K562 (cell line): ENCODE data around the gene KCNC3. TPM values are rescaled to one million over a fixed set of nuclear protein-coding genes. Genes with fewer than 3 reads are reported as not detected.

Source experiments
- ADNP ChIP-seq: fragments of 200-800 bp; sonication (Bioruptor generic); IDR thresholded peaks from 2 replicates; pipeline ENCODE4 v1.6.1; 2016; ENCODE audit warnings: missing genetic modification characterization, missing compliant biosample characterization
- E2F3 ChIP-seq: fragments of 250-450 bp; sonication (Bioruptor Pico); IDR thresholded peaks from 2 replicates; pipeline ENCODE4 v1.4.0; 2020; ENCODE audit warnings: mild to moderate bottlenecking
- ETV1 ChIP-seq: fragments of 450-650 bp; conservative IDR thresholded peaks from 2 replicates; pipeline ENCODE4 v1.6.1; 2016; ENCODE audit warnings: missing genetic modification characterization, control low read depth, low read depth, missing compliant biosample characterization
- FOXO4 ChIP-seq: fragments of 450-650 bp; formaldehyde crosslinking; IDR thresholded peaks from 2 replicates; pipeline ENCODE4 v1.4.0; 2020; ENCODE audit warnings: mild to moderate bottlenecking, moderate library complexity
- HDAC3 ChIP-seq: fragments of 450-650 bp; IDR thresholded peaks from 2 replicates; pipeline ENCODE4 v1.6.1; 2018; ENCODE audit warnings: borderline replicate concordance, mild to moderate bottlenecking, moderate library complexity; ENCODE audit not compliant: partially characterized antibody
- HDAC8 ChIP-seq: fragments of 450-650 bp; IDR thresholded peaks from 2 replicates; pipeline ENCODE4 v1.6.1; 2016; ENCODE audit warnings: mild to moderate bottlenecking, missing genetic modification characterization, moderate library complexity, missing compliant biosample characterization
- KDM1A ChIP-seq, 2 experiments: fragments of 450-650 bp; IDR thresholded peaks; 2 replicates each; pipeline ENCODE4 v1.6.1; 2016; ENCODE audit warnings: mild to moderate bottlenecking in 2 of 2
- KLF1 ChIP-seq: fragments of 450-650 bp; IDR thresholded peaks from 2 replicates; pipeline ENCODE4 v1.6.1; 2016; ENCODE audit warnings: missing genetic modification characterization, missing compliant biosample characterization
- LARP7 ChIP-seq: fragments of 450-650 bp; IDR thresholded peaks from 2 replicates; pipeline ENCODE4 v1.6.1; 2016
- MYBL2 ChIP-seq, 2 experiments: fragments of 450-650 bp in 1 of 2; sonication (generic) in 1 of 2; formaldehyde crosslinking in 1 of 2; IDR thresholded peaks; 2 replicates each; pipeline versions ENCODE4 v1.6.1 to v1.8.1; 2017 to 2022; ENCODE audit warnings: borderline replicate concordance in 1 of 2, inconsistent platforms in 1 of 2, low read depth in 1 of 2, mild to moderate bottlenecking in 1 of 2, missing genetic modification reagents in 1 of 2, moderate library complexity in 1 of 2
- NCOA6 ChIP-seq: fragments of 450-650 bp; IDR thresholded peaks from 2 replicates; pipeline ENCODE4 v1.6.1; 2017; ENCODE audit warnings: mild to moderate bottlenecking
- NFIX ChIP-seq: fragments of 250-450 bp; sonication (Bioruptor Pico); IDR thresholded peaks from 2 replicates; pipeline ENCODE4 v1.4.0; 2020; ENCODE audit warnings: low read depth, mild to moderate bottlenecking, moderate library complexity
- NFYB ChIP-seq: IDR thresholded peaks from 2 replicates; pipeline ENCODE4 v1.6.1; 2011; ENCODE audit warnings: mild to moderate bottlenecking, moderate library complexity; ENCODE audit not compliant: insufficient read length; ENCODE audit errors: extremely low read depth
- SMARCE1 ChIP-seq: fragments of 450-650 bp; IDR thresholded peaks from 2 replicates; pipeline ENCODE4 v1.7.1; 2016; ENCODE audit warnings: mild to moderate bottlenecking
- TCF15 ChIP-seq: fragments of 250-450 bp; sonication (Bioruptor Pico); IDR thresholded peaks from 2 replicates; pipeline ENCODE4 v1.8.0; 2022; ENCODE audit warnings: moderate library complexity, mild to moderate bottlenecking, inconsistent platforms
- TCF7 ChIP-seq: sonication (generic); IDR thresholded peaks from 2 replicates; pipeline ENCODE4 v1.6.1; 2016; ENCODE audit warnings: antibody characterized with exemption, borderline replicate concordance
- U2AF2 ChIP-seq: fragments of 200-400 bp; formaldehyde crosslinking; optimal IDR thresholded peaks from 2 replicates; pipeline ENCODE3; 2017; ENCODE audit warnings: low read depth, mild to moderate bottlenecking, low read length
- UBTF ChIP-seq, 2 experiments: IDR thresholded peaks; 2 replicates each; pipeline ENCODE4 v1.6.1; 2012; ENCODE audit warnings: improper control_type of control experiment in 2 of 2, low read depth in 2 of 2, low read length in 2 of 2, borderline replicate concordance in 1 of 2
- ZKSCAN3 ChIP-seq: fragments of 250-450 bp; sonication (Bioruptor Pico); IDR thresholded peaks from 2 replicates; pipeline ENCODE4 v1.4.0; 2020
- ZNF324 ChIP-seq: fragments of 250-450 bp; sonication (Bioruptor Pico); IDR thresholded peaks from 2 replicates; pipeline ENCODE4 v1.4.0; 2020; ENCODE audit warnings: mild to moderate bottlenecking
- ZNF347 ChIP-seq: fragments of 450-650 bp; formaldehyde crosslinking; IDR thresholded peaks from 2 replicates; pipeline ENCODE4 v1.4.0; 2020; ENCODE audit warnings: low read depth, mild to moderate bottlenecking, moderate library complexity
- ZNF449 ChIP-seq: fragments of 250-450 bp; sonication (Bioruptor Pico); IDR thresholded peaks from 2 replicates; pipeline ENCODE4 v1.8.0; 2022; ENCODE audit warnings: moderate library complexity, mild to moderate bottlenecking, inconsistent platforms
- ZNF583 ChIP-seq: fragments of 250-450 bp; sonication (Bioruptor Pico); IDR thresholded peaks from 2 replicates; pipeline ENCODE4 v1.4.0; 2020
- ZNF778 ChIP-seq: fragments of 450-650 bp; formaldehyde crosslinking; IDR thresholded peaks from 2 replicates; pipeline ENCODE4 v1.4.0; 2020; ENCODE audit warnings: mild to moderate bottlenecking, moderate library complexity
- polyA plus RNA-seq, 8 experiments: library from polyadenylated mRNA; depleted of rRNA in 4 of 8; stranded (reverse) in 5 of 8; unstranded in 3 of 8; fragments of >200 nt; fragmentation: Nextera tagmentation in 2 of 8; fragmentation: Illumina TruSeq in 1 of 8; extraction: Ambion mirVana in 2 of 8; extraction: Trizol in 1 of 8; gene quantifications; 2 replicates each; pipeline versions ENCODE4 v1.2.1 to v1.2.3, GENCODE V29; 2011 to 2014; ENCODE audit warnings: inconsistent platforms in 1 of 8, missing spikeins in 1 of 8
- total RNA-seq, 7 experiments: library from RNA; depleted of rRNA in 6 of 7; stranded (reverse); fragments of >200 nt in 6 of 7; fragmentation: Illumina TruSeq in 2 of 7; extraction: Trizol in 2 of 7; gene quantifications; 2 replicates each; pipeline versions ENCODE4 v1.2.1 to v1.2.3, GENCODE V29; 2011 to 2021; ENCODE audit warnings: low replicate concordance in 1 of 7

Gene KCNC3
- total and polyA plus RNA-seq, 9 of the 15 experiments (the other 6 are each of a cell fraction or from before 2014, with no cell fraction given), result 0.03 to 26.2 (median 2.0) TPM

- TF ChIP-seq SMARCE1, result 0 out of 2 replicates have a peak, but pooled peaks have one; percentile 38
- TF ChIP-seq KLF1 (tag), result no peak
- TF ChIP-seq NFYB, result no peak
- no peak for TF ChIP-seq E2F3 (CRISPR knock-in tag)
- TF ChIP-seq HDAC8 (tag), result no peak
- TF ChIP-seq ZNF449, result no peak
- no peak for TF ChIP-seq TCF7
- no peak for TF ChIP-seq ZNF347 (CRISPR knock-in tag)
- TF ChIP-seq U2AF2, result no peak
- TF ChIP-seq LARP7, result no peak
- no peak for TF ChIP-seq ADNP (tag)
- no peak for TF ChIP-seq ZNF324 (CRISPR knock-in tag)
- TF ChIP-seq KDM1A (IDR thresholded peaks at IDR 0.05), result no peak
- TF ChIP-seq ZNF778 (CRISPR knock-in tag), result no peak
- TF ChIP-seq ETV1, result no peak; the same call in 1 of the 2 replicates
- no peak for TF ChIP-seq MYBL2 (IDR thresholded peaks at IDR 0.05; ENCODE audit: low read depth)
- no peak for TF ChIP-seq MYBL2 (CRISPR knock-in tag; IDR thresholded peaks at IDR 0.05; ENCODE audit: borderline replicate concordance)
- TF ChIP-seq TCF15, result no peak
- TF ChIP-seq HDAC3, result no peak
- TF ChIP-seq ZKSCAN3 (CRISPR knock-in tag), result no peak
- no peak for TF ChIP-seq NFIX
- no peak for TF ChIP-seq NCOA6
- no peak for TF ChIP-seq FOXO4 (CRISPR knock-in tag)
- no peak for TF ChIP-seq ZNF583
- no peak for TF ChIP-seq UBTF (IDR thresholded peaks at IDR 0.05; ENCODE audit: borderline replicate concordance in 1 of 2, low read depth in 2 of 2, low read length in 2 of 2)
Observed at GRCh38 chr19:50333235-50333736, 4.1 kb upstream of the KCNC3 start (continued).
